Measurements from ENCODE around the gene CDH3.

Gene CDH3

GRCh38 chr16:68732741-68733399 lies 87.8 kb downstream of the CDH3 start:
- Histone ChIP-seq H3K4me1 (ENCODE audit: control insufficient read depth, insufficient read depth, low read length) (peaks cover 16% of the 10 kb centered on the region), H3K9me3 (ENCODE audit: control insufficient read depth, low read length) (no peaks in the 10 kb centered on the region), H3K9ac (ENCODE audit: low read length) (no peak overlapping the region), H3K27me3 (ENCODE audit: control insufficient read depth, insufficient read depth, low read length) (peaks cover 8% of the 10 kb centered on the region), H3K36me3 (ENCODE audit: control insufficient read depth, insufficient read depth, low read length) (no peaks in the 10 kb centered on the region), H3K4me3 (ENCODE audit: low read length) (no peak overlapping the region)

GRCh38 chr16:68733570-68733969 lies 88.5 kb downstream of the CDH3 start:
- no peaks in the 10 kb centered on the region for H3K9me3 ChIP-seq (ENCODE audit: control insufficient read depth, low read length)
- no peak overlapping the region for H3K9ac ChIP-seq (ENCODE audit: low read length)
- H3K4me3 ChIP-seq (ENCODE audit: low read length), result no peak overlapping the region
- no peaks in the 10 kb centered on the region for H3K36me3 ChIP-seq (ENCODE audit: control insufficient read depth, insufficient read depth, low read length)
- peaks cover 14% of the 10 kb centered on the region for H3K27me3 ChIP-seq (ENCODE audit: control insufficient read depth, insufficient read depth, low read length)
- peaks cover 16% of the 10 kb centered on the region for H3K4me1 ChIP-seq (ENCODE audit: control insufficient read depth, insufficient read depth, low read length)

GRCh38 chr16:68734782-68735181 lies 89.7 kb downstream of the CDH3 start:
- Histone ChIP-seq H3K4me3 (ENCODE audit: low read length) (no peak overlapping the region), H3K27me3 (ENCODE audit: control insufficient read depth, insufficient read depth, low read length) (peaks cover 14% of the 10 kb centered on the region), H3K9ac (ENCODE audit: low read length) (no peak overlapping the region)

GRCh38 chr16:68736561-68736960 lies 91.5 kb downstream of the CDH3 start:
- Histone ChIP-seq H3K9ac (ENCODE audit: low read length) (no peak overlapping the region), H3K27me3 (ENCODE audit: control insufficient read depth, insufficient read depth, low read length) (peaks cover 14% of the 10 kb centered on the region), H3K4me1 (ENCODE audit: control insufficient read depth, insufficient read depth, low read length) (peaks cover 36% of the 10 kb centered on the region), H3K4me3 (ENCODE audit: low read length) (peak overlapping the region; percentile 4), H3K36me3 (ENCODE audit: control insufficient read depth, insufficient read depth, low read length) (no peaks in the 10 kb centered on the region), H3K9me3 (ENCODE audit: control insufficient read depth, low read length) (no peaks in the 10 kb centered on the region)

More at GRCh38 chr16:68734782-68735181, 89.7 kb downstream of the CDH3 start:
- Histone ChIP-seq H3K36me3 (ENCODE audit: control insufficient read depth, insufficient read depth, low read length) (no peaks in the 10 kb centered on the region), H3K9me3 (ENCODE audit: control insufficient read depth, low read length) (no peaks in the 10 kb centered on the region), H3K4me1 (ENCODE audit: control insufficient read depth, insufficient read depth, low read length) (peaks cover 19% of the 10 kb centered on the region)

GRCh38 chr16:68737046-68737729 lies 92.1 kb downstream of the CDH3 start, which contains the start of gene CDH1:
TSS of gene CDH1 (plus strand) at chr16:68737292. CDS start at chr16:68737416, 124 bp downstream.
- H3K4me1 ChIP-seq (ENCODE audit: control insufficient read depth, insufficient read depth, low read length), result peaks cover 36% of the 10 kb centered on the region
- peak within 1 kb of the TSS; percentile 63 for H3K4me3 ChIP-seq (ENCODE audit: low read length)
- H3K9me3 ChIP-seq (ENCODE audit: control insufficient read depth, low read length), result no peaks in the 10 kb centered on the region
- H3K9ac ChIP-seq (ENCODE audit: low read length), result peak within 1 kb of the TSS; percentile 97
- no peaks in the 10 kb centered on the region for H3K36me3 ChIP-seq (ENCODE audit: control insufficient read depth, insufficient read depth, low read length)
- peaks cover 14% of the 10 kb centered on the region for H3K27me3 ChIP-seq (ENCODE audit: control insufficient read depth, insufficient read depth, low read length)

- Histone ChIP-seq H3K9me3 (ENCODE audit: control insufficient read depth, low read length) (no peaks in the 10 kb centered on the region), H3K36me3 (ENCODE audit: control insufficient read depth, insufficient read depth, low read length) (no peaks in the 10 kb centered on the region), H3K9ac (ENCODE audit: low read length) (peak overlapping the region; percentile 97), H3K4me3 (ENCODE audit: low read length) (peak overlapping the region; percentile 63), H3K4me1 (ENCODE audit: control insufficient read depth, insufficient read depth, low read length) (peaks cover 36% of the 10 kb centered on the region), H3K27me3 (ENCODE audit: control insufficient read depth, insufficient read depth, low read length) (peaks cover 14% of the 10 kb centered on the region)
Measured at GRCh38 chr16:68737730-68738629, 92.9 kb downstream of the CDH3 start.

GRCh38 chr16:68739964-68740627 lies 95.0 kb downstream of the CDH3 start:
- no peaks in the 10 kb centered on the region for H3K9me3 ChIP-seq (ENCODE audit: control insufficient read depth, low read length)
- peaks cover 14% of the 10 kb centered on the region for H3K27me3 ChIP-seq (ENCODE audit: control insufficient read depth, insufficient read depth, low read length)
- no peaks in the 10 kb centered on the region for H3K36me3 ChIP-seq (ENCODE audit: control insufficient read depth, insufficient read depth, low read length)
- H3K4me1 ChIP-seq (ENCODE audit: control insufficient read depth, insufficient read depth, low read length), result peaks cover 54% of the 10 kb centered on the region
- H3K9ac ChIP-seq (ENCODE audit: low read length), result peak overlapping the region; percentile 0
- H3K4me3 ChIP-seq (ENCODE audit: low read length), result no peak overlapping the region

- no peak overlapping the region for H3K4me3 ChIP-seq (ENCODE audit: low read length)
- peak overlapping the region; percentile 0 for H3K9ac ChIP-seq (ENCODE audit: low read length)
- H3K4me1 ChIP-seq (ENCODE audit: control insufficient read depth, insufficient read depth, low read length), result peaks cover 60% of the 10 kb centered on the region
- no peaks in the 10 kb centered on the region for H3K36me3 ChIP-seq (ENCODE audit: control insufficient read depth, insufficient read depth, low read length)
- H3K9me3 ChIP-seq (ENCODE audit: control insufficient read depth, low read length), result no peaks in the 10 kb centered on the region
- peaks cover 14% of the 10 kb centered on the region for H3K27me3 ChIP-seq (ENCODE audit: control insufficient read depth, insufficient read depth, low read length)
Measured at GRCh38 chr16:68740628-68741346, 95.7 kb downstream of the CDH3 start.

- Histone ChIP-seq H3K27me3 (ENCODE audit: control insufficient read depth, insufficient read depth, low read length) (no peaks in the 10 kb centered on the region), H3K36me3 (ENCODE audit: control insufficient read depth, insufficient read depth, low read length) (no peaks in the 10 kb centered on the region), H3K9ac (ENCODE audit: low read length) (peak overlapping the region; percentile 71), H3K4me1 (ENCODE audit: control insufficient read depth, insufficient read depth, low read length) (peaks cover 74% of the 10 kb centered on the region), H3K9me3 (ENCODE audit: control insufficient read depth, low read length) (no peaks in the 10 kb centered on the region), H3K4me3 (ENCODE audit: low read length) (peak overlapping the region; percentile 28)
Measured at GRCh38 chr16:68743664-68744063, 98.6 kb downstream of the CDH3 start.

GRCh38 chr16:68744744-68745280 lies 99.7 kb downstream of the CDH3 start:
- Histone ChIP-seq H3K9ac (ENCODE audit: low read length) (peak overlapping the region; percentile 71), H3K4me3 (ENCODE audit: low read length) (peak overlapping the region; percentile 28), H3K27me3 (ENCODE audit: control insufficient read depth, insufficient read depth, low read length) (no peaks in the 10 kb centered on the region), H3K4me1 (ENCODE audit: control insufficient read depth, insufficient read depth, low read length) (peaks cover 71% of the 10 kb centered on the region), H3K9me3 (ENCODE audit: control insufficient read depth, low read length) (no peaks in the 10 kb centered on the region), H3K36me3 (ENCODE audit: control insufficient read depth, insufficient read depth, low read length) (no peaks in the 10 kb centered on the region)

GRCh38 chr16:68746951-68747350 lies 101.8 kb downstream of the CDH3 start:
- Histone ChIP-seq H3K4me1 (ENCODE audit: control insufficient read depth, insufficient read depth, low read length) (peaks cover 57% of the 10 kb centered on the region), H3K9me3 (ENCODE audit: control insufficient read depth, low read length) (no peaks in the 10 kb centered on the region), H3K9ac (ENCODE audit: low read length) (no peak overlapping the region), H3K4me3 (ENCODE audit: low read length) (no peak overlapping the region), H3K36me3 (ENCODE audit: control insufficient read depth, insufficient read depth, low read length) (no peaks in the 10 kb centered on the region), H3K27me3 (ENCODE audit: control insufficient read depth, insufficient read depth, low read length) (no peaks in the 10 kb centered on the region)

Measured in mucosa of stomach (tissue), 1 donor.